ENCODE measurements around the gene EPHA1.

DNA sequence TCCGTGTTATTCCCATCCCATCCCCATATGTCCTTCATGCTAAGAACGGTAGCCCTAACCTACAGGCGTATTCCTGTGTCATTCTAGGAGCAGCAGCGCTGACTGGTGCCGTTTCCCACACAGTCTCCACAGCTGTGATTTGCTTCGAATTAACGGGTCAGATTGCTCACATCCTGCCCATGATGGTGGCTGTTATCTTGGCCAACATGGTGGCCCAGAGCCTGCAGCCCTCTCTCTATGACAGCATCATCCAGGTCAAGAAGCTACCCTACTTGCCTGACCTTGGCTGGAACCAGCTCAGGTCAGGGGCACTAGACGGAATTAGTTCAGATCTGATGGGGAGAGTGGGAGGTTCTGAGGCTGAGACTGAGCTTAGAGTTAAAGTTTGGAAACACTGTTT, 66.8 kb downstream of the EPHA1 start:
- TF ChIP-seq CTCF (IDR thresholded peaks at IDR 0.05) (no peak), POLR2A (IDR thresholded peaks at IDR 0.05) (no peak), EP300 (IDR thresholded peaks at IDR 0.05) (no peak)
